Measurements from ENCODE around the gene DNASE2.

DNASE2 gene

DNA sequence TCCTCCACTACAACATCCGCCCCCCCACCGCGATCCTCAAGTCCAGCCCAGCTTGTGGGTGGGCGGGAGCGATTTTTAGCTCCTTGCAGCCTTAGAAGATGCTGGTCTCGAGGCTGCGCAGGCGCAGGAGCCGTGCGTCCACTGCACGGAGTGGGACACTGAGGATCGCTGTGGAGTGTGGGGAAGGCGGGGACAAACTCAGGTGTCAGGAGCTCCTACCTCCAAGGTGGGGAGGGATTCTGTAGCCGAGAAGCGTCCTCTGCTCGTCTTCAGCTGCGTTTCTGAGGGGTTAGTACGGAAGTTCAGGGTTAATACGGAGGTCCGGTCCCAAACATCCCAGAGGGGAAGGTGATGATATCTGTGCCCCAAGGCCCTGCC is 46.7 kb downstream of the DNASE2 start, which contains the start of gene RTBDN:
Gene RTBDN (minus strand): TSS at position 14 of the 378 bp plus-strand sequence. CDS start 4,600 bp downstream, outside the sequence.
- Mint-ChIP-seq H3K4me1 (peaks cover 47% of the 10 kb centered on the region), H3K4me3 (peak within 1 kb of the TSS; percentile 46 to 63), H3K27ac (no peak within 1 kb of the TSS), H3K9me3 (peaks cover 0 to 4% of the 10 kb centered on the region in 2 donors), H3K27me3 (peaks cover 95% of the 10 kb centered on the region)
- ATAC-seq (no peak), DNase-seq (no peak)

DNA sequence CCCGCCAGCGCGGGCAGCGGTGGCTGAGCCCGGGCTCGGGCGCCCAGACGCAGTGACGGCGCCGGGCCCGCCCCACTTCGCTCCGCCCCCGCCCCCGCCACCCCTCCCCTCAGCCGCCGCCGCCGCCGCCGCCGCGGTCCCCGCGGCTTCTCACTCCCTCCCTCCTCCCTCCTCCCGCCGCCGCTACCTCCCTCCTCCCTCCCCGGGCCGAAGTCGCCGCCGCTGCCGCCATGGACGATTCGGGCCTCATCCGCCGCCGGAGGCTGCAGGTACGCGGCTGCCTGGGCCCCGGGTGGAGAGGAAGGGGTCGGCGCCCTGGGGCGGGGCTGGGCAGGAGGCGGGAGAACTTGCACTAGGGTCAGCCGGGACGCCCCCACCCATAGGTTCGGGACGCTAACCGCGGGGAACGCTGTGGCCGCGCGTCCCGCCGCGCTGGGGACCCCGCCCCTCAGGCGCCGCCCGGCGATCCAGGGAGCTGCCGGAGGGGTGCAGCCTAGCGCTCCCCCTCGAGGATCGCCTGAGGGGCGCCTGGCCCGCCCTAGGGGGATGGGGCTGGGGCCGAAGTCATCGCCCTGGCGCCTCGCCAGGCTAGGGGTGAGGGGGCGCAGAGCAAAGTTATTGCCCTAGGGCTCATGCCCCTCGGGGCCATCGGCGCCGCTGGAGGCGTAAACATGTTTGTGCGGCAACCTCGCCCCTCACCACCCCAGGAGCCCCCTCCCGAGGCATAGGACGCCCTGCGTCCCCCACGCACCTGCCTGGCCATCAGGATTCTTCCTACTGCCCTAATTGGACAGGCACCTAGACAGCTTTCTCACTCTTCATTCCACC is 47.3 kb downstream of the DNASE2 start:
- H3K4me1 Mint-ChIP-seq = peaks cover 41% of the 10 kb centered on the region
- H3K27ac Mint-ChIP-seq = no peak overlapping the region
- H3K9me3 Mint-ChIP-seq = peaks cover 0 to 4% of the 10 kb centered on the region in 2 donors
- H3K27me3 Mint-ChIP-seq = peaks cover 95% of the 10 kb centered on the region
- peak overlapping the region; percentile 42 to 63 for H3K4me3 Mint-ChIP-seq
- ATAC-seq = no peak
- DNase-seq = peak in 1 of 2 donors; percentile 43

DNA sequence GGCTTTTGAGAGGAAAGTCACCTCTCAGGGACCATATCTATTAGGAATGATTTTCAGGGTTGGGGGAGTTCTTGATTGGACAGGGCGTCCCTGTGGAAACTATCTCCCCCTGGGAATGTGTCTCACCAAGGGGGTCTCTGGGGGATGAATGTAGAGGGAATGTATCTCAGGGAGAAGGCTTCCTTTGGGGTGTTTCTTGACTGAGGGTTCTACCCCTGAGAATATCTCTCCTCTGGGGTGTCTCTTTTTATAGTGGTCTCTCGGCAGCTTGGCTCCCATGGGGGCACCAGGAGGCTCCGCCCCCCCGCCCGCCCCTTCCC is 47.9 kb downstream of the DNASE2 start:
- H3K27ac Mint-ChIP-seq = no peak overlapping the region

DNA sequence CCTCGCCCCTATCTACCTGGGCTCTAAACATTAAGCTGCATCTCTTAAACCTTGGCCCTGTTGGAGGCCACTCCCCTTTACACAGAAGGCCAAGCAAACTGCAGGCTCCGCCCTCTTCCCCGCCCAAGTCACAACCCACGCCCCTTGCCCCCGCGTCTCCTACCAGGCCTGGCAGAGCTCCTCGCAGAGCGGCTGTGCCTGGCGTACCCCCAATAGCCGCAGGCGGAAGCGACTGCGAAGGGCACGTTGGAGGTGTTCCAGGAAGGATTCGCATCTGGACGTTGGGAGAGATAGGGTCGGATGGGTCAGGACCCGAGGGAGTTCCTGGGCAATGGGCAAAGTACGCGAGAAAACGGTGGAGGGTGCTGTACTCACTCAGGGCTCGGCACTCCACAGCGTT is 52.8 kb downstream of the DNASE2 start:
- peak; percentile 70 for ATAC-seq
- no peak overlapping the region for H3K4me3 Mint-ChIP-seq
- H3K27me3 Mint-ChIP-seq = peaks cover 90% of the 10 kb centered on the region
- peaks cover 0 to 4% of the 10 kb centered on the region in 2 donors for H3K9me3 Mint-ChIP-seq
- peaks cover 30% of the 10 kb centered on the region for H3K4me1 Mint-ChIP-seq
- H3K27ac Mint-ChIP-seq = no peak overlapping the region
- peak in 1 of 2 donors; percentile 42 for DNase-seq

More for the DNA sequence above, 47.9 kb downstream of the DNASE2 start:
- ATAC-seq = no peak
- Mint-ChIP-seq H3K4me3 (peak overlapping the region; percentile 27 to 46), H3K27me3 (peaks cover 95% of the 10 kb centered on the region), H3K4me1 (peaks cover 39% of the 10 kb centered on the region), H3K9me3 (peaks cover 0 to 4% of the 10 kb centered on the region in 2 donors)
- no peak for DNase-seq

DNA sequence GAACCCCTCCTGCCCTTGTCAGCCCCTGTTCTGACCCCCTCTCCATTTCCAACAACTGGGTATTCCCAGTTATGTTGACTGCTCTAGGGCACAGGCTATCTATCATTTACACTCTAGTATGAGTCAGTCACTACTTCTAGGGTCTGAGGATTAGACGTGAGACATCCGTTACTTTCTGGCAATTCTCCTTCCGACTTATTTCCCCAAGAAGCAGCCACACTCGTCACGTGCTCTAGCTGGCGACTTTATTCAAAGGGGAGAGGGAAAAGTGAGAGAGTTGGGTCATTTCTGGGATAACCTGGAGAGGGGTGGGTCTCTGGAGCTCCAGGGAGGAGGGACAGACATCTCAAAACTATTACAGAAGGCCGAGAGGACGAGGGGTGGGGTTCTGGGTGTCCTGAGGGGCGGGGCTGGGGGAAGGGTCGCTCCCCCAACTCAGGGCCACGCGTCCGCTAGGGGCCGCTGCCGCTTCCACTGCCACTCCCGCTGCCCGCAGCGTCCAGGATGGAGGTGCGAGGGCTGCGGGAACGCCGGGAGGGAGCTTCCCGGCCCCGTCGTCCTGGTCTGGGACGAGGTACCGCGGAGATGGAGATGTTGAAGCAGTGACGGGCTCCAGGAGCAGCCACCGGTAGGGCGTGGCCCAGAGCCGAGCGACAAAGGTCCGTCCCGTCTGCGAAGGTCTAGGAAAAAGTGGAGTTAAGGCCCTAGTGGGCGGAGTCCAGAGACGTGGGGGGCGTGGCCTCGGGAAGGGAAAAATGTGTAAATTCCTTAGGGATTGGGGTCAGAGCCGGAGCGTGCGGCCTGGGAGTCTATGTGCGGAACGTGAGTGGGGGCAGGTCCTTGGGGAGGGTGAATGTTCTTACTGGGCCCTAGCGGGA is 55.8 kb downstream of the DNASE2 start:
- DNase-seq (no peak), ATAC-seq (peak; percentile 48)
- Mint-ChIP-seq H3K9me3 (peaks cover 0 to 4% of the 10 kb centered on the region in 2 donors), H3K27me3 (peaks cover 60% of the 10 kb centered on the region), H3K4me3 (peak overlapping the region; percentile 24 to 65), H3K4me1 (peaks cover 17% of the 10 kb centered on the region), H3K27ac (no peak overlapping the region)

Measured in stimulated activated naive CD8-positive, alpha-beta T cell treated with anti-CD3 and anti-CD28 coated beads, Interleukin-15, amount 100 ng/mL, for 72 hours (primary cell).